ENCODE results near the gene CYP2W1.
"Not testable (repeated sequence)": the region's sequence is repeated elsewhere in the genome, so short reads cannot be mapped to it uniquely, and the experiment has no call there.

Gene CYP2W1

GRCh38 chr7:1028775-1029636 lies 46.0 kb downstream of the CYP2W1 start:
- peak; percentile 94 for DNase-seq (ENCODE audit: low spot score)

GRCh38 chr7:1029637-1030443 lies 46.9 kb downstream of the CYP2W1 start:
- no peak for DNase-seq (ENCODE audit: low spot score)

- no peak for DNase-seq (ENCODE audit: low spot score)
Observed at GRCh38 chr7:1030444-1031070, 47.6 kb downstream of the CYP2W1 start.

GRCh38 chr7:1031716-1032455 lies 48.9 kb downstream of the CYP2W1 start:
- no peak for DNase-seq (ENCODE audit: low spot score)

GRCh38 chr7:1032536-1033181 lies 49.7 kb downstream of the CYP2W1 start:
- DNase-seq (ENCODE audit: low spot score), result no peak

GRCh38 chr7:1033546-1034145 lies 50.7 kb downstream of the CYP2W1 start:
- DNase-seq (ENCODE audit: low spot score), result no peak

GRCh38 chr7:1034769-1035168 lies 51.8 kb downstream of the CYP2W1 start:
- DNase-seq (ENCODE audit: low spot score), result not testable (repeated sequence)

- DNase-seq (ENCODE audit: low spot score), result not testable (repeated sequence)
Observed at GRCh38 chr7:1036164-1036928, 53.4 kb downstream of the CYP2W1 start.
